Measurements from ENCODE around the gene SLC15A3.

The SLC15A3 gene

GRCh38 chr11:60917267-60917666 lies 34.7 kb downstream of the SLC15A3 start:
- H3K4me3 ChIP-seq (ENCODE audit: low read depth, low read length): no peak overlapping the region
- TF ChIP-seq CTCF (conservative IDR thresholded peaks at IDR 0.05; ENCODE audit: low read depth, low read length): no peak
- DNase-seq (ENCODE audit: low read depth): no peak

- DNase-seq (ENCODE audit: low read depth): no peak
- no peak for TF ChIP-seq CTCF (conservative IDR thresholded peaks at IDR 0.05; ENCODE audit: low read depth, low read length)
Observed at GRCh38 chr11:60916669-60917206, 35.2 kb downstream of the SLC15A3 start.

DNA sequence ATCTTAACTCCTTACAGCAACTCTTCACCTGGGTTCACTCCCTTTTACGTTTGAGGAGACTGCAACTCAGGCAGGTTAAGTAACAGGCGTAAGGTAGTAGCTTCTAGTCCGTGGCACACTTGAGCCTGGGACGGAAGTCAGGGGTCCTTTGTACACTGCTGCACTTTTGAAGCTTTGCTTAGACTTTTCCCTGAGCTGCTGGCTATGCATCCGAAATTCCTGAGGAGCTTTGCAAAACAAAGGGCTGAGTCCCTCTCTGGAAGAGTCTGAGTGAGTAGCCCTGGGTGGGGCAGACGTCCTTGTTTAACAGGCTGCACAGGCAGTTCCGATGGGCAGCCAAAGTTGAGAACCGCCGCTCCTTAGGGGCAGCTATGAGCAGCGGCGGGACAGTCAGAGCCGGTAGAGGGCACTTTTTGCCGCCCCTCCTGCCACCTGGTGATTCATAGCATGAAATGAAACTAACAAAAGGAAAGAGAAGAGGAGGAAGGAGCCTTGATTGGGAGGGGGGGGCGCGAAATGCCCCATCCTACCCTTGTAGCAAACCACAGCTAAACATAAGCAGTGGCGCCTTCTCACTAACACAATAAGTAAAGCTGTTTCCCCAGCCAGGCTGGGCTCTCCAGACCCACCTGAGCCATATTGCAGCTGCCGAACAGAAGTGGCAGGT lies 36.6 kb downstream of the SLC15A3 start:
- peak; percentile 44 for DNase-seq (ENCODE audit: low read depth)
- peak overlapping the region; percentile 81 for H3K4me3 ChIP-seq (ENCODE audit: low read depth, low read length)
- TF ChIP-seq CTCF (conservative IDR thresholded peaks at IDR 0.05; ENCODE audit: low read depth, low read length): peak; percentile 45

More at GRCh38 chr11:60916669-60917206, 35.2 kb downstream of the SLC15A3 start:
- H3K4me3 ChIP-seq (ENCODE audit: low read depth, low read length): no peak overlapping the region

- no peak for TF ChIP-seq CTCF (conservative IDR thresholded peaks at IDR 0.05; ENCODE audit: low read depth, low read length)
- DNase-seq (ENCODE audit: low read depth): peak; percentile 47
- peak overlapping the region; percentile 81 for H3K4me3 ChIP-seq (ENCODE audit: low read depth, low read length)
Observed at GRCh38 chr11:60914633-60915247, 37.2 kb downstream of the SLC15A3 start.

- no peak for TF ChIP-seq CTCF (conservative IDR thresholded peaks at IDR 0.05; ENCODE audit: low read depth, low read length)
- H3K4me3 ChIP-seq (ENCODE audit: low read depth, low read length): peak within 1 kb of the TSS; percentile 81
- peak; percentile 91 for DNase-seq (ENCODE audit: low read depth)
Observed at GRCh38 chr11:60913793-60914632, 38.0 kb downstream of the SLC15A3 start, which contains the start of gene TMEM109. Gene TMEM109, plus strand, starts transcription at chr11:60914158. Its CDS starts 5,536 bp downstream, at chr11:60919694.

DNA sequence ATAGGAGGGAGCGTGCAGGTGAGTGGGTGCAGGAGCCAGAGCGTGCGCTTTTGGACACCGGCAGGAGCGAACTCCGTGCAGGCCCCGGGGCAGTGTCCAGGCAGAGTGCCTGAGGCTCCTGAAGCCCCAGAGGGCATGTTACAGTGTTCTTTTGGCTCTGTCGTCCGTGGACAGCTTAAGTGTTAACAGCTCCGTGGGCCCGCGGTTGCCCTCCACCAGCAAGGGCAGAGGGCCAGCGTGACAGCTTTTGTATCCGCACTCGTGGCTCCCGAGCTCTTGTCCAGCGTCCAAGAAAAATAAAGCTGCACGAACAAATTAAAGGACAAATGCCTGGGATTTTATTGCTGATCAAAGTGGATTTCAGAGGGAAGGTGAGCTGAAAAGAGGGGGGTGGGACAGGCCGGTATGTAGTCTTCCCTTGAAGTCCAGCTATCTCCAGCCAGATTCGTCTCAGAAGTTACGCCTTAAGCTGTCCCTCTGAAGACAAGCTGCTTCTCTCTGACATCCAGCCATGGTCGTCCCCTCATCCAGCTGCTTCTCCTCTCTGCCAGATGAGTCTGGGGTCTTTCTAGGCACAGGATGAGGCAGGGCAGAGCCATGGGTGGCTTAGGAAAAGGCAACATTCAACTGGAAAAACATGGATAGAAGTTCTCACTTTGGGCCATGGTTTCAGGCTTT lies 39.0 kb downstream of the SLC15A3 start:
- peak; percentile 44 for DNase-seq (ENCODE audit: low read depth)
- H3K4me3 ChIP-seq (ENCODE audit: low read depth, low read length): peak overlapping the region; percentile 36
- no peak for TF ChIP-seq CTCF (conservative IDR thresholded peaks at IDR 0.05; ENCODE audit: low read depth, low read length)
